GM11168 (cell line): ENCODE data around the gene LRRC17.

Source experiments
- in situ Hi-C: fragments of 300-500 bp; cut with MboI; formaldehyde crosslinking; loops from one replicate; pipeline ENCODE4 v1.12.0; 2022; ENCODE audit warnings: low sequenced_read_pairs; ENCODE audit not compliant: unreplicated experiment

LRRC17 gene

GRCh38 chr7:102983602-102984001 lies 70.8 kb downstream of the LRRC17 start:
- in situ Hi-C loops, result no loop called here

GRCh38 chr7:102985176-102985783 lies 72.5 kb downstream of the LRRC17 start:
- in situ Hi-C loops, result no loop called here

GRCh38 chr7:102988088-102988487 lies 75.3 kb downstream of the LRRC17 start:
- in situ Hi-C loops, result no loop called here

- in situ Hi-C loops, result no loop called here
Measured at GRCh38 chr7:102988631-102989560, 76.1 kb downstream of the LRRC17 start.

GRCh38 chr7:102990642-102991041 lies 77.8 kb downstream of the LRRC17 start:
- in situ Hi-C loops, result no loop called here

GRCh38 chr7:102991077-102991539 lies 78.3 kb downstream of the LRRC17 start:
- in situ Hi-C loops, result no loop called here

GRCh38 chr7:102991540-102992214 lies 78.9 kb downstream of the LRRC17 start:
- in situ Hi-C loops, result no loop called here

- in situ Hi-C loops, result no loop called here
Measured at GRCh38 chr7:102992509-102992937, 79.7 kb downstream of the LRRC17 start.

- in situ Hi-C loops, result no loop called here
Measured at GRCh38 chr7:102992938-102993717, 80.3 kb downstream of the LRRC17 start.

GRCh38 chr7:102993718-102994029 lies 80.9 kb downstream of the LRRC17 start:
- in situ Hi-C loops, result no loop called here

- in situ Hi-C loops, result no loop called here
Measured at GRCh38 chr7:102994567-102994966, 81.8 kb downstream of the LRRC17 start.
